SK-N-SH treated with all-trans-retinoic acid at 6 μM for 48 hours (cell line): ENCODE results near the gene FBXW4.

Experiments
- ATAC-seq: fragments of 200-7000 bp; cut with Tn5 transposase; 3 replicates; pipeline ENCODE4 v1.9.1; 2020; ENCODE audit warnings: mild to moderate bottlenecking, moderate library complexity
- CREB5 ChIP-seq: fragments of 250-450 bp; sonication (Bioruptor Pico); IDR thresholded peaks from 2 replicates; pipeline ENCODE4 v1.5.1; 2020; ENCODE audit warnings: low read depth, mild to moderate bottlenecking, moderate library complexity
- CSRNP3 ChIP-seq: fragments of 250-450 bp; sonication (Bioruptor Pico); IDR thresholded peaks from 2 replicates; pipeline ENCODE4 v1.5.1; 2021; ENCODE audit warnings: mild to moderate bottlenecking, moderate library complexity
- ESRRG ChIP-seq: fragments of 250-450 bp; sonication (Bioruptor Pico); IDR thresholded peaks from 2 replicates; pipeline ENCODE4 v1.6.1; 2021; ENCODE audit warnings: mild to moderate bottlenecking
- GLIS3 ChIP-seq: fragments of 250-450 bp; sonication (Bioruptor Pico); IDR thresholded peaks from 2 replicates; pipeline ENCODE4 v1.5.0; 2020; ENCODE audit warnings: mild to moderate bottlenecking, moderate library complexity
- ISL1 ChIP-seq: fragments of 250-450 bp; sonication (Bioruptor Pico); IDR thresholded peaks from 2 replicates; pipeline ENCODE4 v2.1.2; 2022; ENCODE audit warnings: mild to moderate bottlenecking, moderate library complexity
- OSR1 ChIP-seq: fragments of 250-450 bp; sonication (Bioruptor Pico); IDR thresholded peaks from 2 replicates; pipeline ENCODE4 v1.8.0; 2022; ENCODE audit warnings: moderate library complexity, mild to moderate bottlenecking, inconsistent platforms
- POU6F1 ChIP-seq: fragments of 250-450 bp; sonication (Bioruptor Pico); IDR thresholded peaks from 2 replicates; pipeline ENCODE4 v1.8.0; 2021; ENCODE audit warnings: low read depth, mild to moderate bottlenecking, moderate library complexity, borderline replicate concordance
- PPARA ChIP-seq: fragments of 250-450 bp; sonication (Bioruptor Pico); IDR thresholded peaks from 2 replicates; pipeline ENCODE4 v1.5.0; 2020; ENCODE audit warnings: mild to moderate bottlenecking, borderline replicate concordance
- RARB ChIP-seq: fragments of 250-450 bp; sonication (Bioruptor Pico); IDR thresholded peaks from 2 replicates; pipeline ENCODE4 v1.8.0; 2021; ENCODE audit warnings: mild to moderate bottlenecking, moderate library complexity
- TOX ChIP-seq: fragments of 250-450 bp; sonication (Bioruptor Pico); IDR thresholded peaks from 2 replicates; pipeline ENCODE4 v1.8.0; 2021; ENCODE audit warnings: mild to moderate bottlenecking, moderate library complexity, borderline replicate concordance
- TSHZ2 ChIP-seq: fragments of 250-450 bp; sonication (Bioruptor Pico); IDR thresholded peaks from 2 replicates; pipeline ENCODE4 v1.5.0; 2020; ENCODE audit warnings: mild to moderate bottlenecking, moderate library complexity
- ZC3H10 ChIP-seq: fragments of 250-450 bp; sonication (Bioruptor Pico); IDR thresholded peaks from 2 replicates; pipeline ENCODE4 v1.5.1; 2021; ENCODE audit warnings: mild to moderate bottlenecking, moderate library complexity
- ZNF565 ChIP-seq: fragments of 450-650 bp; formaldehyde crosslinking; conservative IDR thresholded peaks from 2 replicates; pipeline ENCODE4 v1.5.0; 2020; ENCODE audit warnings: low read depth, mild to moderate bottlenecking, moderate library complexity
- ZNF8 ChIP-seq: fragments of 450-650 bp; formaldehyde crosslinking; IDR thresholded peaks from 2 replicates; pipeline ENCODE4 v1.5.0; 2020; ENCODE audit warnings: mild to moderate bottlenecking, moderate library complexity
- TF ChIP-seq, protein P1 (sequence below): fragments of 250-450 bp; sonication (Bioruptor Pico); IDR thresholded peaks from 2 replicates; pipeline ENCODE4 v1.8.0; 2020; ENCODE audit warnings: mild to moderate bottlenecking, moderate library complexity, borderline replicate concordance

Gene FBXW4

DNA sequence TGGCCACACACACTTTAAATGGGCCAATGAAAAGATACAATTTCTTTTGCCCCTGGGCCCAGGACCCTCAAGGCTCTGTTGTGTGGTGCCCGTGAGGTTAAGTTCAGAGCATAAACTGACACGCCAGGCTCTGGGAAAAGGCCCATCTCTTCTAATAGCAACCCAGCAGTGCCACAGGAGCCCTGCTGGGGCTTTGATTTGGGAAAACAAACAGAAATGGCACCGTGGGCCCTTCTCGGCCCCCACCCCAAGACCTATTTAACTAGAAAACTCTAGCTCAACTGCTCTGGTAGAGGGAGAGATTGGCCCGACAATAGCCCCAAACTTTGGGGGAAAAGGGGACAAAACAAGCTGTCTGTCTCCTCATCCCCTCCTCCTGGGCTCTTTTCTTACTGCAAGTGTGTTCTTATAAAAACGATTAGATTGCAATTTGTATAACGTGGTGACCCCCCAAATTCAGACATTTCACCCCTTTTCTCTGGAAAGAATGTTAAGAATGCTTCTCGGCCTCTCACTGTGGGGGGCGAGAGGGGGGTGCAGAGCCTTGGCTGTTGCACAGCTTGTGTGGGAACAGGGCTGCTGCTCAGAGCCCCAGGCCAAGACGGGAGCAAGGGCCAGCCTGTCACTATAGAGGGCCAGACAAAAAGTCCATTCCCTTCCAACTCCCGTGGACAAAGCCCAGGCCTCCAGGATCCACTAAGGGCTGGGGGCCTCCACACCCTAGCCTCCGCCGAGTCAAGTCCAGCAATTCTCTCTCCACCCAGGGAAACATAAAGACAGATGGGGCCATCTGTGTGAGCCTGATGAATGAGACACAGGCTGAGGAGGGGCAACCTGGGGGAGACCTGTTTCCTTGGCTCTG is 80.1 kb downstream of the FBXW4 start:
- TF ChIP-seq CSRNP3 (no peak), ZNF565 (CRISPR knock-in tag) (no peak), TSHZ2 (no peak), PPARA (no peak), GLIS3 (CRISPR knock-in tag) (no peak), CREB5 (CRISPR knock-in tag) (no peak), TOX (no peak), ESRRG (CRISPR knock-in tag) (no peak), OSR1 (CRISPR knock-in tag) (no peak), ZNF8 (CRISPR knock-in tag) (no peak), ZC3H10 (CRISPR knock-in tag) (no peak), RARB (no peak)
- TF ChIP-seq, protein P1, sequence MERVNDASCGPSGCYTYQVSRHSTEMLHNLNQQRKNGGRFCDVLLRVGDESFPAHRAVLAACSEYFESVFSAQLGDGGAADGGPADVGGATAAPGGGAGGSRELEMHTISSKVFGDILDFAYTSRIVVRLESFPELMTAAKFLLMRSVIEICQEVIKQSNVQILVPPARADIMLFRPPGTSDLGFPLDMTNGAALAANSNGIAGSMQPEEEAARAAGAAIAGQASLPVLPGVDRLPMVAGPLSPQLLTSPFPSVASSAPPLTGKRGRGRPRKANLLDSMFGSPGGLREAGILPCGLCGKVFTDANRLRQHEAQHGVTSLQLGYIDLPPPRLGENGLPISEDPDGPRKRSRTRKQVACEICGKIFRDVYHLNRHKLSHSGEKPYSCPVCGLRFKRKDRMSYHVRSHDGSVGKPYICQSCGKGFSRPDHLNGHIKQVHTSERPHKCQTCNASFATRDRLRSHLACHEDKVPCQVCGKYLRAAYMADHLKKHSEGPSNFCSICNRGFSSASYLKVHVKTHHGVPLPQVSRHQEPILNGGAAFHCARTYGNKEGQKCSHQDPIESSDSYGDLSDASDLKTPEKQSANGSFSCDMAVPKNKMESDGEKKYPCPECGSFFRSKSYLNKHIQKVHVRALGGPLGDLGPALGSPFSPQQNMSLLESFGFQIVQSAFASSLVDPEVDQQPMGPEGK: no peak
- no peak for ATAC-seq

- TF ChIP-seq GLIS3 (CRISPR knock-in tag) (no peak), ESRRG (CRISPR knock-in tag) (no peak), ISL1 (no peak), ZNF8 (CRISPR knock-in tag) (no peak), CREB5 (CRISPR knock-in tag) (no peak), OSR1 (CRISPR knock-in tag) (no peak)
- TF ChIP-seq, protein P1: no peak
- TF ChIP-seq, all 23 proteins: peak for 0
- no peak for ATAC-seq
Observed at GRCh38 chr10:101613646-101614045, 81.3 kb downstream of the FBXW4 start.

DNA sequence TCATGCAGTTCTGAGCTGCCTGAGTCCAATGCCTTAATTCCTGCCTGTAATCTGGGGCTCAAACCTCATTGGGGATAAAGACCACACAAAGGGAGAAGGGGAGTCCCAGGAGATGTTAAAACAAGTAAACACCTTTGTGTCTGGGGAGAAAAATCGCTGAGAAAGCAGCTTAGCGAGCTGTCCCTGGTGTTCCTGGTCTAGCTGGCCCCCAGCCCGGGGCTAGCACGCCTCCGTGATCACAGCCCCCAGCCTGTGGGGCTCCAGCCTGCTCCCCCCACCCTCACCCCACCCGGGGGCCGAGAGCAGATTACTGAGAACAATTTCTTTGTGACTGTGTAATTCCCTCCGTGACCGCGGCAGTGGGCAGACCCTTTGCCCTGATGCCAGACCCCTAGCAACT is 82.1 kb downstream of the FBXW4 start:
- ATAC-seq: no peak
- TF ChIP-seq RARB: no peak
- no peak for TF ChIP-seq POU6F1
